Tibial nerve (tissue), 4 donors: ENCODE results near the gene SOX18.

ENCODE experiments used
- EP300 ChIP-seq, 2 donors: sonication (generic); formaldehyde crosslinking; IDR thresholded peaks; one replicate each; pipeline ENCODE4 v1.6.1; 2017; ENCODE audit warnings: antibody characterized with exemption in 2 of 2, mild to moderate bottlenecking in 1 of 2
- POLR2A ChIP-seq, 2 donors: fragments of 450-650 bp; IDR thresholded peaks; one replicate each; pipeline ENCODE4 v1.6.1; 2017; ENCODE audit warnings: antibody characterized with exemption in 2 of 2, mild to moderate bottlenecking in 2 of 2, moderate library complexity in 2 of 2
- TF ChIP-seq, protein P1 (sequence below), 5 experiments: fragments of 200-600 bp in 3 of 5; fragments of 450-650 bp in 2 of 5; sonication (generic) in 3 of 5; IDR thresholded peaks; one replicate each; pipeline ENCODE4 v1.5.1; 2016 to 2019; ENCODE audit warnings: antibody characterized with exemption in 5 of 5, mild to moderate bottlenecking in 3 of 5, moderate library complexity in 2 of 5

DNA sequence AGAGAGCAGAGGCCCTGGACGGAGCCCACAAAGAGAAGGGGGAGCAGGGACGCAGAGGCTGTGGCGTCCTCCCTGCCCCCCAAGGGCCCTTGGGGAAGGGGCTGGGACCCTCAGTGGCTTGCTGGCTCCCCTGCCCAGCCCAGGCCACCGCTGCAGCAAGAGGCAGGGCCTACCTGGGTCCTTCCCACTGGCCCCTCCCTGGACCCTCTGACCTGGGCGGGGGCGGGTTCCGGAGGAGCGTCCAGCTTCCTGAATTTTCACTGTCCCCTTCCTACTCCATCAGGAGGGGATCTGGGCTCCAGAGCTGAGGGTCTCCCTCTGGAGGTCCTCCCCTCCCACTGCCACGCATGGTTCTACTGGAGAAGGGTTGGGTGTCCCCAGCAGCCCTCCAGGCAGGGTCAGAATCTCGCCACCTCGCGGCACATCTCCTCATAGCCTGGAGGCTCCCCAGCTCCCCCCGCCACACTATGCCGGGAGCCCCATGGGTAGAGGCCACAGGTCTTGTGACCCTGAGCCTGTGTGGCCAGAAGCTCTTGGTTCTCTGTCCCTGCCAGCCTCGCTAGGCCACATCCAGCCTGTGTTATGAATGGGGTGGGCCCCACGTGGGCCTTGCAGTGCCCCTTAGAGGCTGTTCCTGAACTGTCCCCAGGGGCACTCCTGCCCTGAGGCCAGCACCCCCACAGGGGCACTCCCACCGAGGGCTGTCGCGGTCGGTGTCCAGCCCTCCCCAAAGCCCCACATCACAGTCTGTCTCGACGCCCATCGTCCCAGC, 1.0 kb upstream of the SOX18 start:
- TF ChIP-seq POLR2A (IDR thresholded peaks at IDR 0.05) = no peak
- TF ChIP-seq, protein P1, sequence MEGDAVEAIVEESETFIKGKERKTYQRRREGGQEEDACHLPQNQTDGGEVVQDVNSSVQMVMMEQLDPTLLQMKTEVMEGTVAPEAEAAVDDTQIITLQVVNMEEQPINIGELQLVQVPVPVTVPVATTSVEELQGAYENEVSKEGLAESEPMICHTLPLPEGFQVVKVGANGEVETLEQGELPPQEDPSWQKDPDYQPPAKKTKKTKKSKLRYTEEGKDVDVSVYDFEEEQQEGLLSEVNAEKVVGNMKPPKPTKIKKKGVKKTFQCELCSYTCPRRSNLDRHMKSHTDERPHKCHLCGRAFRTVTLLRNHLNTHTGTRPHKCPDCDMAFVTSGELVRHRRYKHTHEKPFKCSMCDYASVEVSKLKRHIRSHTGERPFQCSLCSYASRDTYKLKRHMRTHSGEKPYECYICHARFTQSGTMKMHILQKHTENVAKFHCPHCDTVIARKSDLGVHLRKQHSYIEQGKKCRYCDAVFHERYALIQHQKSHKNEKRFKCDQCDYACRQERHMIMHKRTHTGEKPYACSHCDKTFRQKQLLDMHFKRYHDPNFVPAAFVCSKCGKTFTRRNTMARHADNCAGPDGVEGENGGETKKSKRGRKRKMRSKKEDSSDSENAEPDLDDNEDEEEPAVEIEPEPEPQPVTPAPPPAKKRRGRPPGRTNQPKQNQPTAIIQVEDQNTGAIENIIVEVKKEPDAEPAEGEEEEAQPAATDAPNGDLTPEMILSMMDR (IDR thresholded peaks at IDR 0.05) = no peak
- no peak for TF ChIP-seq EP300 (IDR thresholded peaks at IDR 0.05)
